Adrenal gland (tissue), 5 donors: ENCODE data around the gene ADARB2.

ENCODE experiments used
- POLR2A ChIP-seq, 2 donors: fragments of 450-650 bp; IDR thresholded peaks; one replicate each; pipeline ENCODE4 v1.6.1; 2017; ENCODE audit warnings: antibody characterized with exemption in 2 of 2, mild to moderate bottlenecking in 2 of 2, moderate library complexity in 1 of 2
- TF ChIP-seq, protein P1 (sequence below), 6 experiments: fragments of 450-650 bp in 4 of 6; fragments of 200-600 bp in 2 of 6; sonication (generic) in 1 of 6; IDR thresholded peaks; 1 replicate in 5 of 6; 2 replicates in 1 of 6; pipeline versions ENCODE4 v1.5.1 to v1.8.0; 2016 to 2021; ENCODE audit warnings: antibody characterized with exemption in 6 of 6, mild to moderate bottlenecking in 2 of 6, moderate library complexity in 1 of 6
- donor health status: DM: no; HTN: no; CAD: no.

DNA sequence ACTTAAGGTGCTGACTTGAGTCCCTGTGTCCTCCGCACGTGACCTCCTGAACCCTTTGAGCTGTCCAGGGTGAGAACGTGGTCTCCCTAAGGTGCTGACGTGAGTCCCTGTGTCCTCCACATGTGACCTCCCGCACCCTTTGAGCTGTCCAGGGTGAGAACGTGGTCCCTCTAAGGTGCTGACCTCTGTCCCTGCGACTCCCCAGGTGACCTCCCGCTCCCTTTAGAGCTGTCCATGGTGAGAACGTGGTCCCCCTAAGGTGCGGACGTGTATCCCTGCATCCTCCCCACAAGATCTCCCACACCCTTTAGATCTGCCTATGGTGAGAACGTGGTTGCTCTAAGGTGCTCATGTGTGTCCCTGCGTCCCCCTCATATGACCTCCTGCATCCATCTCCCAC, 174.3 kb downstream of the ADARB2 start:
- TF ChIP-seq, protein P1, sequence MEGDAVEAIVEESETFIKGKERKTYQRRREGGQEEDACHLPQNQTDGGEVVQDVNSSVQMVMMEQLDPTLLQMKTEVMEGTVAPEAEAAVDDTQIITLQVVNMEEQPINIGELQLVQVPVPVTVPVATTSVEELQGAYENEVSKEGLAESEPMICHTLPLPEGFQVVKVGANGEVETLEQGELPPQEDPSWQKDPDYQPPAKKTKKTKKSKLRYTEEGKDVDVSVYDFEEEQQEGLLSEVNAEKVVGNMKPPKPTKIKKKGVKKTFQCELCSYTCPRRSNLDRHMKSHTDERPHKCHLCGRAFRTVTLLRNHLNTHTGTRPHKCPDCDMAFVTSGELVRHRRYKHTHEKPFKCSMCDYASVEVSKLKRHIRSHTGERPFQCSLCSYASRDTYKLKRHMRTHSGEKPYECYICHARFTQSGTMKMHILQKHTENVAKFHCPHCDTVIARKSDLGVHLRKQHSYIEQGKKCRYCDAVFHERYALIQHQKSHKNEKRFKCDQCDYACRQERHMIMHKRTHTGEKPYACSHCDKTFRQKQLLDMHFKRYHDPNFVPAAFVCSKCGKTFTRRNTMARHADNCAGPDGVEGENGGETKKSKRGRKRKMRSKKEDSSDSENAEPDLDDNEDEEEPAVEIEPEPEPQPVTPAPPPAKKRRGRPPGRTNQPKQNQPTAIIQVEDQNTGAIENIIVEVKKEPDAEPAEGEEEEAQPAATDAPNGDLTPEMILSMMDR (IDR thresholded peaks at IDR 0.05): no peak
- TF ChIP-seq POLR2A (IDR thresholded peaks at IDR 0.05): no peak
